DND-41 (cell line): ENCODE measurements around the gene PLEKHS1.

Experiments used
- ATAC-seq: fragments of 200-7000 bp; cut with Tn5 transposase; 3 replicates; pipeline ENCODE4 v1.9.1; 2021; ENCODE audit warnings: low read depth; ENCODE audit not compliant: insufficient read depth
- DNase-seq: peaks from one replicate; pipeline ENCODE4 v3.0.0-alpha.2; 2020
- H2AFZ ChIP-seq: 2 replicates; pipeline ENCODE4 v1.6.0; 2012; ENCODE audit warnings: low read depth, low read length
- H3K27ac ChIP-seq: 2 replicates; pipeline ENCODE4 v1.5.1; 2012; ENCODE audit warnings: low read length, inconsistent platforms
- H3K27me3 ChIP-seq: fragments of 200-600 bp; sonication (generic); 2 replicates; pipeline ENCODE4 v1.6.0; 2012; ENCODE audit warnings: low read length, mild to moderate bottlenecking, inconsistent platforms; ENCODE audit not compliant: insufficient read depth, poor library complexity
- H3K36me3 ChIP-seq: 2 replicates; pipeline ENCODE4 v1.5.1; 2012; ENCODE audit warnings: low read length, inconsistent platforms; ENCODE audit not compliant: insufficient read depth
- H3K4me1 ChIP-seq: 2 replicates; pipeline ENCODE4 v1.5.1; 2012; ENCODE audit warnings: mild to moderate bottlenecking, low read length; ENCODE audit not compliant: insufficient read depth
- H3K4me2 ChIP-seq: 2 replicates; pipeline ENCODE4 v1.6.0; 2012; ENCODE audit warnings: mild to moderate bottlenecking, moderate library complexity, low read length, inconsistent platforms; ENCODE audit not compliant: insufficient read depth
- H3K4me3 ChIP-seq, 2 experiments: fragments of 200-600 bp in 1 of 2; shearing (Covaris generic) in 1 of 2; 2 replicates each; pipeline ENCODE4 v1.5.1; 2012 to 2016; ENCODE audit warnings: inconsistent platforms in 2 of 2, low read length in 2 of 2, mild to moderate bottlenecking in 2 of 2, low read depth in 1 of 2, moderate library complexity in 1 of 2
- H3K79me2 ChIP-seq: 2 replicates; pipeline ENCODE4 v1.6.0; 2012; ENCODE audit warnings: low read length, inconsistent platforms; ENCODE audit not compliant: insufficient read depth
- H3K9ac ChIP-seq: 2 replicates; pipeline ENCODE4 v1.6.0; 2012; ENCODE audit warnings: low read depth, mild to moderate bottlenecking, inconsistent platforms, low read length, moderate library complexity
- H3K9me3 ChIP-seq: 2 replicates; pipeline ENCODE4 v1.5.1; 2012; ENCODE audit warnings: low read length, moderate library complexity, mild to moderate bottlenecking, inconsistent platforms; ENCODE audit not compliant: insufficient read depth, severe bottlenecking
- H4K20me1 ChIP-seq: 2 replicates; pipeline ENCODE4 v1.6.0; 2012; ENCODE audit warnings: low read length; ENCODE audit not compliant: insufficient read depth
- EZH2 ChIP-seq: IDR thresholded peaks from 3 replicates; pipeline ENCODE4 v1.6.1; 2012; ENCODE audit warnings: borderline replicate concordance, low read depth, mild to moderate bottlenecking, moderate library complexity, low read length, inconsistent platforms; ENCODE audit not compliant: severe bottlenecking
- TF ChIP-seq, protein P1 (sequence below): IDR thresholded peaks from 2 replicates; pipeline ENCODE4 v1.5.1; 2012; ENCODE audit warnings: borderline replicate concordance, low read length, moderate library complexity, mild to moderate bottlenecking; ENCODE audit not compliant: poor library complexity, severe bottlenecking; ENCODE audit errors: extremely low read depth

The PLEKHS1 gene

DNA sequence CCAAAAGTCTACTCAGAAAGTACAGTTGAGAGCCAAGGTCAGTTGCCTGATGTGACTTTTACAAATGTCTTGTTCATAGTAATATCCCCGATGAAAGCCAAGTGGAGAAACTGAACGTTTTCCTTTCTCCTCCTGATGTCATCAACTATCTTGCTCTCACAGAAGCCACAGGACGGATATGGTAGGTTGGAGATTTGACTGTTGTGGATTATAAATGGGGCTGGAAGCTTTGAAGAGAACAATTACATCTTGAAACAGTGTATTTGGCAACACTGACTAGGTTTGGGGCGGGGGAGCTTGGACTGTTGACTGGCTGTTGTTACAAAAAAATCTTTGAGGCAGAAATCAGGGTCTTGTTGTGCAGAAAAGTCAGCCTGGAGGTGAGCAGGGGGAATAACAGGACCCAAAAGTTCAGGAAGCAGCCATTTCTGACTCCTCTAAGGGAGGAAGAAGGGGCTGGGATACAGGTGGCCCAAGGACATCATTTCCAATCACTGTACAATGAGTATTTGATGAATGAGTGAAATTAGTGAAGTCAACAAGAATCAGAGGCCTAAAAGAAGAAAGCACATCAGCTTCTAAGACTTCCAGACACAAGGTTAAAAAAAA, 24.3 kb downstream of the PLEKHS1 start:
- Histone ChIP-seq H3K27ac (no peak overlapping the region), H2AFZ (no peak overlapping the region), H3K79me2 (no peaks in the 10 kb centered on the region), H3K4me3 (no peak overlapping the region), H3K4me2 (no peak overlapping the region), H3K4me1 (no peaks in the 10 kb centered on the region), H3K9me3 (no peaks in the 10 kb centered on the region), H4K20me1 (no peaks in the 10 kb centered on the region), H3K36me3 (no peaks in the 10 kb centered on the region), H3K9ac (no peak overlapping the region), H3K27me3 (peaks cover 8% of the 10 kb centered on the region)
- TF ChIP-seq, protein P1, sequence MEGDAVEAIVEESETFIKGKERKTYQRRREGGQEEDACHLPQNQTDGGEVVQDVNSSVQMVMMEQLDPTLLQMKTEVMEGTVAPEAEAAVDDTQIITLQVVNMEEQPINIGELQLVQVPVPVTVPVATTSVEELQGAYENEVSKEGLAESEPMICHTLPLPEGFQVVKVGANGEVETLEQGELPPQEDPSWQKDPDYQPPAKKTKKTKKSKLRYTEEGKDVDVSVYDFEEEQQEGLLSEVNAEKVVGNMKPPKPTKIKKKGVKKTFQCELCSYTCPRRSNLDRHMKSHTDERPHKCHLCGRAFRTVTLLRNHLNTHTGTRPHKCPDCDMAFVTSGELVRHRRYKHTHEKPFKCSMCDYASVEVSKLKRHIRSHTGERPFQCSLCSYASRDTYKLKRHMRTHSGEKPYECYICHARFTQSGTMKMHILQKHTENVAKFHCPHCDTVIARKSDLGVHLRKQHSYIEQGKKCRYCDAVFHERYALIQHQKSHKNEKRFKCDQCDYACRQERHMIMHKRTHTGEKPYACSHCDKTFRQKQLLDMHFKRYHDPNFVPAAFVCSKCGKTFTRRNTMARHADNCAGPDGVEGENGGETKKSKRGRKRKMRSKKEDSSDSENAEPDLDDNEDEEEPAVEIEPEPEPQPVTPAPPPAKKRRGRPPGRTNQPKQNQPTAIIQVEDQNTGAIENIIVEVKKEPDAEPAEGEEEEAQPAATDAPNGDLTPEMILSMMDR, result no peak
- no peak for TF ChIP-seq EZH2
- ATAC-seq (no peak), DNase-seq (no peak)

DNA sequence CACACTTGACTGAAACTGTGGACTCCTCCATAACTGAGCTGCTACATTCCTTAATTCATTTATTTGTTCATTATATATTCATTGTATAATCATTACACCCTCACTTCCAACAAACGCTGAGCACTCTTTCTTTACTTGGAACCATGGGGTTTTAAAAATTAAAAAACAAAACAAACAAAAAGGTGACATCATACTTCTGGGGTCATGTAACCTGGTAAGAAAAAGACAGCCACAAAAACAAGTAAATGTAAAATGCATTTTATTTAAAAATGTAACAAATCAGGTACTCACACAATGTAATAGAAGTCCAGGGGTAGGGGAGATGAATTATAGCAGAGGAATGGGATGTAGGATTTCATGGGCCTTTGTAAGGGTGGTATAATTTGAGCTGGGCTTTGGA, 25.1 kb downstream of the PLEKHS1 start:
- no peaks in the 10 kb centered on the region for H3K4me1 ChIP-seq
- H3K9ac ChIP-seq, result no peak overlapping the region
- DNase-seq, result no peak
- no peak overlapping the region for H3K4me2 ChIP-seq
- no peaks in the 10 kb centered on the region for H3K36me3 ChIP-seq
- H2AFZ ChIP-seq, result no peak overlapping the region
- TF ChIP-seq EZH2, result no peak
- TF ChIP-seq, protein P1, result no peak
- H3K27ac ChIP-seq, result no peak overlapping the region
- H3K79me2 ChIP-seq, result no peaks in the 10 kb centered on the region
- no peaks in the 10 kb centered on the region for H3K9me3 ChIP-seq
- ATAC-seq, result no peak
- no peaks in the 10 kb centered on the region for H4K20me1 ChIP-seq
- peaks cover 8% of the 10 kb centered on the region for H3K27me3 ChIP-seq
- H3K4me3 ChIP-seq, result no peak overlapping the region

DNA sequence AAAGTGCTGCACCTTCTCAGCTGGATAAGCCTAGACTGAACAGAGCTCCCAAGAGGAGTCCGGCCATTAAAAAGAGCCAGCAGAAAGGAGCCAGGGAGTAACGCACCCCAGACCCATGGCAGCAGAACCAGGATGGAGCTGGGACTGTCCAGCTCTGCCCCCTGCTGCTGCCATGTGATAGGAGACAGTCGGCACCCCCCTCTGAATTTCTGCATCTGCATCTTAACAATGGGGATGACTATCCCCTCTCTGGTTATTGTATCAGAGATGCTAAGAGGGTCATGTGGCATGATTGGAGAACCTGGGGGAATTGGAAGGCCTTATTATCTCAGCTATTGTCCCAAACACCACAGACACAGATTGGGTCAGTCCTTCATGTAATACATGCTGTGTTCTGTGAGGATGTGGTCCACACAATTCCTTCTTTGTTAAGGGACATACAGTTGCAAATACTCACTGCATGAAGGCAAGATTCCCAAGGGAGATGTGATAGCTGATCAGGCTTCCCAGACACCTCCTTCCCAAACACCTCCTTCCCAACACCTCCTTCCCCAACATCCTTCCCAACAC, 29.3 kb downstream of the PLEKHS1 start:
- DNase-seq, result no peak
- TF ChIP-seq, protein P1, result peak; percentile 28
- TF ChIP-seq EZH2, result no peak
- no peak overlapping the region for H2AFZ ChIP-seq
- H3K9me3 ChIP-seq, result no peaks in the 10 kb centered on the region
- no peaks in the 10 kb centered on the region for H3K79me2 ChIP-seq
- no peak overlapping the region for H3K9ac ChIP-seq
- no peak overlapping the region for H3K4me3 ChIP-seq
- H3K27me3 ChIP-seq, result peaks cover 3% of the 10 kb centered on the region
- H3K27ac ChIP-seq, result no peak overlapping the region
- no peaks in the 10 kb centered on the region for H3K36me3 ChIP-seq
- no peak overlapping the region for H3K4me2 ChIP-seq
- no peaks in the 10 kb centered on the region for H4K20me1 ChIP-seq
- no peaks in the 10 kb centered on the region for H3K4me1 ChIP-seq
- no peak for ATAC-seq

DNA sequence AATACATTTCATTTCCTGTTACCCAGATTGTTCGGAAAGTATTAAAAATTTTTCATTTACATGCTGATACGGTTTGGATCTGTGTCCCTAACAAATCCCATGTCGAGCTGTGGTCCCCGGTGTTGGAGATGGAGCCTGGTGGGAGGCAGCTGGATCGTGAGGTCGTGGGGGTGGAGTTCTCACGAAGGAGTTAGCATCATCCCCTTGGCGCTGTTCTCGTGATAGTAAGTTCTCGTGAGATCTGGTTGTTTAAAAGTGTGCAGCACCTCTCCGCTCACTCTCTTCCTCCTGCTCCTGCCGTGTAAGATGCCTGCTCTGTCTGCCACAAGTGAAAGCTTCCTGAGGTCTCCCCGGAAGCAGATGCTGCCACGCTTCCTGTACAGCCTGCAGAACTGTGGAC, 30.9 kb downstream of the PLEKHS1 start:
- no peaks in the 10 kb centered on the region for H4K20me1 ChIP-seq
- H3K4me1 ChIP-seq, result no peaks in the 10 kb centered on the region
- no peak overlapping the region for H3K4me2 ChIP-seq
- H3K36me3 ChIP-seq, result no peaks in the 10 kb centered on the region
- H3K27me3 ChIP-seq, result no peaks in the 10 kb centered on the region
- no peak for DNase-seq
- no peak overlapping the region for H3K9ac ChIP-seq
- no peak overlapping the region for H2AFZ ChIP-seq
- H3K27ac ChIP-seq, result no peak overlapping the region
- ATAC-seq, result no peak
- H3K4me3 ChIP-seq, result no peak overlapping the region
- no peaks in the 10 kb centered on the region for H3K9me3 ChIP-seq
- TF ChIP-seq EZH2, result no peak
- TF ChIP-seq, protein P1, result no peak
- no peaks in the 10 kb centered on the region for H3K79me2 ChIP-seq
